ENCODE measurements around the gene ANO6.
"Not testable (repeated sequence)": the region's sequence is repeated elsewhere in the genome, so short reads cannot be mapped to it uniquely, and the experiment has no call there.

Gene ANO6

GRCh38 chr12:45215419-45216229, at the start of gene ANO6:
Gene ANO6 (plus strand): TSS chr12:45216095. CDS start chr12:45216322, 227 bp downstream.
- in situ Hi-C loops (cut with MboI; ENCODE audit: low pct_unique_long_range_greater_than_20kb, low sequenced_read_pairs, unreplicated experiment), result no loop called here
- DNase-seq (ENCODE audit: low spot score), result peak; percentile 80
- TF ChIP-seq CTCF (IDR thresholded peaks at IDR 0.05; ENCODE audit: extremely low read depth, insufficient read depth, missing control alignments), result peak; percentile 47

- TF ChIP-seq CTCF (IDR thresholded peaks at IDR 0.05; ENCODE audit: extremely low read depth, insufficient read depth, missing control alignments), result no peak
- in situ Hi-C loops (cut with MboI; ENCODE audit: low pct_unique_long_range_greater_than_20kb, low sequenced_read_pairs, unreplicated experiment), result no loop called here
- DNase-seq (ENCODE audit: low spot score), result no peak
Observed at GRCh38 chr12:45168976-45169375, 46.9 kb upstream of the ANO6 start.

- peak; percentile 74 for DNase-seq (ENCODE audit: low spot score)
- in situ Hi-C loops (cut with MboI; ENCODE audit: low pct_unique_long_range_greater_than_20kb, low sequenced_read_pairs, unreplicated experiment), result no loop called here
- peak; percentile 95 for TF ChIP-seq CTCF (IDR thresholded peaks at IDR 0.05; ENCODE audit: extremely low read depth, insufficient read depth, missing control alignments)
Observed at GRCh38 chr12:45170456-45171042, 45.3 kb upstream of the ANO6 start.

GRCh38 chr12:45173293-45173692, 42.6 kb upstream of the ANO6 start:
- in situ Hi-C loops (cut with MboI; ENCODE audit: low pct_unique_long_range_greater_than_20kb, low sequenced_read_pairs, unreplicated experiment); DNase-seq (ENCODE audit: low spot score): not testable (repeated sequence)

- in situ Hi-C loops (cut with MboI; ENCODE audit: low pct_unique_long_range_greater_than_20kb, low sequenced_read_pairs, unreplicated experiment), result no loop called here
- no peak for TF ChIP-seq CTCF (IDR thresholded peaks at IDR 0.05; ENCODE audit: extremely low read depth, insufficient read depth, missing control alignments)
- no peak for DNase-seq (ENCODE audit: low spot score)
Observed at GRCh38 chr12:45174595-45174994, 41.3 kb upstream of the ANO6 start.

- no peak for TF ChIP-seq CTCF (IDR thresholded peaks at IDR 0.05; ENCODE audit: extremely low read depth, insufficient read depth, missing control alignments)
- in situ Hi-C loops (cut with MboI; ENCODE audit: low pct_unique_long_range_greater_than_20kb, low sequenced_read_pairs, unreplicated experiment), result loop anchor here (25.0 kb wide), 1 partner anchor 559 kb away; the partner anchor contains the start of gene ARID2
- DNase-seq (ENCODE audit: low spot score), result no peak
Observed at GRCh38 chr12:45178771-45179170, 37.1 kb upstream of the ANO6 start.

GRCh38 chr12:45182511-45182910, 33.4 kb upstream of the ANO6 start:
- in situ Hi-C loops (cut with MboI; ENCODE audit: low pct_unique_long_range_greater_than_20kb, low sequenced_read_pairs, unreplicated experiment), result loop anchor here (25.0 kb wide), 1 partner anchor 555 kb away; the partner anchor contains the start of gene ARID2
- no peak for DNase-seq (ENCODE audit: low spot score)
- TF ChIP-seq CTCF (IDR thresholded peaks at IDR 0.05; ENCODE audit: extremely low read depth, insufficient read depth, missing control alignments), result no peak

Data from GM13977 (cell line).